Activated CD4-positive, alpha-beta memory T cell treated with anti-CD3 and anti-CD28 coated beads for 36 hours (primary cell): ENCODE data around the gene KIFC3. TPM values are rescaled to one million over a fixed set of nuclear protein-coding genes. Genes with fewer than 3 reads are reported as not detected.
"Not testable (repeated sequence)": the region's sequence is repeated elsewhere in the genome, so short reads cannot be mapped to it uniquely, and the experiment has no call there.

Source experiments
- CTCF ChIA-PET: fragments of 350-600 bp; sonication (Branson Sonifier 250); formaldehyde crosslinking; loops from one replicate; lab custom pipeline; 2021; ENCODE audit warnings: antibody characterized with exemption, inconsistent platforms; lab: Charles Lee
- POLR2A ChIA-PET: fragments of 350-600 bp; sonication (Branson Sonifier 250); formaldehyde crosslinking; loops from one replicate; lab custom pipeline; 2021; ENCODE audit warnings: antibody characterized with exemption; lab: Charles Lee
- DNase-seq: peaks from one replicate; pipeline ENCODE4 v3.0.0-alpha.2; 2020
- H3K27ac Mint-ChIP-seq: one replicate; pipeline ENCODE4 v1.8.0; 2021; ENCODE audit warnings: mixed read lengths
- H3K27me3 Mint-ChIP-seq: one replicate; pipeline ENCODE4 v1.8.0; 2021; ENCODE audit warnings: mixed read lengths
- H3K36me3 Mint-ChIP-seq: one replicate; pipeline ENCODE4 v1.8.0; 2021; ENCODE audit warnings: mixed read lengths
- H3K4me1 Mint-ChIP-seq: one replicate; pipeline ENCODE4 v1.8.0; 2021; ENCODE audit warnings: low read depth, mixed read lengths
- H3K4me3 Mint-ChIP-seq: one replicate; pipeline ENCODE4 v1.8.0; 2021; ENCODE audit warnings: mild to moderate bottlenecking, mixed read lengths
- H3K9me3 Mint-ChIP-seq: one replicate; pipeline ENCODE4 v1.8.0; 2021; ENCODE audit warnings: mixed read lengths
- intact Hi-C: fragments of 100-400 bp; cut with micrococcal nuclease; formaldehyde crosslinking; loops from one replicate; pipeline ENCODE4 v1.15.1; 2023
- total RNA-seq, 2 experiments: library from RNA; stranded (reverse); gene quantifications; one replicate each; pipeline ENCODE4 v1.2.3, GENCODE V29; 2021

The KIFC3 gene
- total RNA-seq, 2 experiments from 2014 or later: 0.83 to 1.3 TPM

DNA sequence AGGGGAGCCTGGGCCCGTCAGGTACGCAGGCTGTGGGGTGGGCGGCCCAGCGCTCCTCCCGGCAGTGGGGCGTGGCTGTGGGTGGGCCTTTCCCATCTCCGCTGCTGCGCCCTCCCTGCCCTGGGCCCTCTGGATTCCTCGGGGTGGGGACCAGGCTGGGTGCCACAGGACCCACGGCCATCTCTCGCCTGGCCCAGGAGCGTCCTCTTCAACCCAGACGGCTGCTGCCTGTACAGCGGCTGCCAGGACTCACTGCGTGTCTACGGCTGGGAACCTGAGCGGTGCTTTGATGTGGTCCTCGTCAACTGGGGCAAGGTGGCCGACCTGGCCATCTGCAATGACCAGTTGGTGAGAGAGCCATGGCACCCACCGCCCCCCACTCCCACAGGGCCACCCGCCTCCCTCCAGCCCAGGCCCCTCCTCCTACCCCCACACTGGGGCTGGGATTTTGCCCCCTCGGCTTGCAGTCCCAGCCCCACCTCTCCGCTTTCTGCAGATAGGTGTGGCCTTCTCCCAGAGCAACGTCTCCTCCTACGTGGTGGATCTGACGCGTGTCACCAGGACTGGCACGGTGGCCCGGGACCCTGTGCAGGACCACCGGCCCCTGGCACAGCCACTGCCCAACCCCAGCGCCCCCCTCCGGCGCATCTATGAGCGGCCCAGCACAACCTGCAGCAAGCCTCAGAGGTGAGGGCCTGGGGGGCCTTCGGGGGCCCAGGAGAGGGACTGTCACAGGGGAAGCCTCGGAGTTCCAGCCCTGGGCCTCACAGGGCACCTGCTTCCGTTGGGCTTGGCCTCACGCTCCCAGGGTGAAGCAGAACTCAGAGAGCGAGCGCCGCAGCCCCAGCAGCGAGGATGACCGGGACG lies 49.5 kb downstream of the KIFC3 start:
- Mint-ChIP-seq H3K27me3 (no peaks in the 10 kb centered on the region), H3K4me3 (no peak overlapping the region), H3K9me3 (no peaks in the 10 kb centered on the region), H3K4me1 (peaks cover 2% of the 10 kb centered on the region), H3K36me3 (peaks cover 6% of the 10 kb centered on the region), H3K27ac (no peak overlapping the region)
- CTCF ChIA-PET: no interaction called here
- DNase-seq: no peak
- intact Hi-C loops: loop anchor here (10.0 kb wide), 1 partner anchor 112 kb away; no protein-coding TSS in a partner anchor
- POLR2A ChIA-PET: no interaction called here

DNA sequence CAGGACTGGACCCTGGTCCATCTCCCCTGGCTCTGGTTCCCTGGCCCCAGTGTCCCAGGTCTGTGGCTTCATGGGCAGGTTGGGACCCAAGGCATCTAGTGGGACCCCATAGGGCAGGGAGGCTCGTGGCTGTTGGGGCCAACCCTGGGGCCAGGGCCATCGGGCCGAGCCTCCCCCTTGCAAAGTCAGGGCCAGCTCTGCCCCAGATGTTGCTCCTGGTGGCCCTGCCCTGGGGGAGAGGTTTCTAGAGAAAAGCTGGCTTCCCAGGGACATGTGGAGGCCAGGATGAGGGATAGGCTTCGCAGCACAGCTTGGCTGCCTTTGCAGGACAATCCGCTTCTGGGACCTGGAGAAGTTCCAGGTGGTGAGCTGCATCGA lies 50.1 kb downstream of the KIFC3 start:
- no peak for DNase-seq
- H3K4me1 Mint-ChIP-seq: peaks cover under 1% of the 10 kb centered on the region
- H3K9me3 Mint-ChIP-seq: no peaks in the 10 kb centered on the region
- no peak overlapping the region for H3K27ac Mint-ChIP-seq
- ChIA-PET POLR2A (no interaction called here), CTCF (no interaction called here)
- H3K4me3 Mint-ChIP-seq: no peak overlapping the region
- peaks cover 6% of the 10 kb centered on the region for H3K36me3 Mint-ChIP-seq
- no peaks in the 10 kb centered on the region for H3K27me3 Mint-ChIP-seq
- intact Hi-C loops: loop anchor here (10.0 kb wide), 1 partner anchor 113 kb away; no protein-coding TSS in a partner anchor

DNA sequence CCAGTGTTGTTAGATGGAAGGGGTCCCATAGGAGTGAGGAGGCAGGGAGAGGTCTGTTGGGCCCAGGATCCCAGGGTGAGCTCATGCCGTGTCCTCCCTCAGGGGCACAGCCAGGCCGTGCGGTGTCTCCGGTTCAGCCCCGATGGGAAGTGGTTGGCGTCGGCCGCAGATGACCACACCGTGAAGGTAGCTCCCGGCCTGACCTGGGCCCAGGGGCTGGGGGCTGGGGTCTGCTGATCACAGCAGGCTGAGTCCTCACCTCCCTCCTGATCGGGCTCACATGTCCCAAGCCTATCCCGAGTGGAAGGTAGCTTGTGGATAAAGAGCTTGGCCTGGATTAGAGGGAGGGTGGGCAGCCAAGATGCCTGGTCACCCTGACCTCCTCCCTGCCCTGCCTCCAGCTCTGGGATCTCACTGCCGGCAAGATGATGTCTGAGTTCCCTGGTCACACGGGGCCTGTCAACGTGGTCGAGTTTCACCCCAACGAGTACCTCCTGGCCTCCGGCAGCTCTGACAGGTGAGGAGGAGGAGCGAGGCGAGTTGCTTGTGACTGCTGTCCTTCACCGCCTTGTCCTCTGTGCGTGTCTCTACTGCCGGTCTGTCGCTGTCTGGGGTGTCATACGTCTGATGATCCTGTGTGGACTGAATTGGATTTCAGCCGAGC lies 50.6 kb downstream of the KIFC3 start:
- Mint-ChIP-seq H3K4me3 (no peak overlapping the region), H3K36me3 (peaks cover 6% of the 10 kb centered on the region), H3K27ac (no peak overlapping the region), H3K4me1 (no peaks in the 10 kb centered on the region), H3K9me3 (no peaks in the 10 kb centered on the region), H3K27me3 (no peaks in the 10 kb centered on the region)
- DNase-seq: no peak
- POLR2A ChIA-PET: no interaction called here
- intact Hi-C loops: loop anchor here (10.0 kb wide), 1 partner anchor 113 kb away; no protein-coding TSS in a partner anchor
- CTCF ChIA-PET: no interaction called here

DNA sequence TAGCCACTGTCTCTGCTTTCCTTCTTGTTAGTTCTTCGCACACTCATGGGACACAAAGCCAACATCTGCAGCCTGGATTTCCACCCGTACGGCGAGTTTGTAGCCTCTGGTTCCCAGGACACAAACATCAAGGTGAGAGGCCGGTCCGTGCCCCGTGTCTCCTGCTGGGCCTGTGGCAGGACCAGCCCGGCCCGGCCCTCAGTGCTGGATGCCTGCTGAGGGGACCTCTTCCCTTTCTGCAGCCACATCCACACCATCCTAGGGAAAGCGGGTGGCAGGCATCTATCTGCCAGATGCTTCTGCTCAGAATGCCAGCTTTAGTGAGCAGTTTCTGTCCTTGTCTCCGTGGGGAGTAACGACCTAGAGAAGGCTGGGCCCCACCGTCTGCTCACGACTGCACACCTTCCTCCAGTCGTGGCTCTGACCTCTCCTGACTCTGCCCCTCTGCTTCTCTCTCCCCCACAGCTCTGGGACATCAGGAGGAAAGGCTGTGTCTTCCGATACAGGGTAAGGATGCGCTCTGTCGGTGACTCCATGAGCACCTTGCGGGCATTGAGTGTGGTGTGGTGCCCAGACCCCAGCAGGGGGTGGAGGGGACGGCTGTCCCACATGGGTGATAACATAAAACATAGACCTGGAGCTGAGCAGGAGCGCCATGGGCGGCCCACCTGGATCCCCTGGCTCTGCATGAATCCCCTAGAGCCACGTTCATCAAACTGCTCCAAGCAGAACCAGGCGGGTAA lies 51.3 kb downstream of the KIFC3 start:
- ChIA-PET CTCF (no interaction called here), POLR2A (no interaction called here)
- intact Hi-C loops: loop anchor here (10.0 kb wide), 1 partner anchor 114 kb away; no protein-coding TSS in a partner anchor
- Mint-ChIP-seq H3K4me3 (no peak overlapping the region), H3K4me1 (no peaks in the 10 kb centered on the region), H3K36me3 (peaks cover 5% of the 10 kb centered on the region), H3K27me3 (no peaks in the 10 kb centered on the region), H3K27ac (no peak overlapping the region), H3K9me3 (no peaks in the 10 kb centered on the region)
- DNase-seq: no peak

DNA sequence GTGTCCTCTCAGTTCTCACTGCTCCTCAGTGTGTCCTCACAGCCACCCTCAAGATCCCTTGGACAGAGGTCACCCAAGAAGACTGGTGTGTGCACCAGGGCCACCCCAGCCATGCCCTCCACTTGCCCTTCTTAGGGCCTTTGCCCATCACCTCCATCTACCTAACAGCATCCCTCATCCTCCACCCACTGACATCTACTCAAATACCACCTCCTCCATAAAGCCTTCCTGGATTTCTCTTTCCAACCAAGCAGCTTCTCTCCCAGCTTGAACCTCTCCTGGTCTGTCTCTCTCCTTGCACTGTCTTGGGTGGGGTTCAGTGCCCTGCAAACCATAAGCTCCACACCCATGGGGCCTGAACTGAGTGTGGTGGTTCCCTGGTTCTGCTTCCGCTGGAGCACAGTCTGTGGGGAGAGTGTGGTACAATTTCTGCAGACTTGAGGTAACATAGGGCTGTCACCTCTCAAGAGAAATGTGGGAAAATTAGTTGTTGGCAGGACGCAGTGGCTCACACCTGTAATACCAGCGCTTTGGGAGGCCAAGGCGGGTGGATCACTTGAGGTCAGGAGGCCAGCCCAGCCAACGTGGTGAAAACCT lies 52.3 kb downstream of the KIFC3 start:
- Mint-ChIP-seq H3K36me3 (no peaks in the 10 kb centered on the region), H3K4me3 (no peak overlapping the region), H3K4me1 (no peaks in the 10 kb centered on the region), H3K9me3 (no peaks in the 10 kb centered on the region), H3K27me3 (no peaks in the 10 kb centered on the region), H3K27ac (no peak overlapping the region)
- intact Hi-C loops: loop anchor here (10.0 kb wide), 1 partner anchor 115 kb away; no protein-coding TSS in a partner anchor
- DNase-seq: no peak
- POLR2A ChIA-PET: no interaction called here
- CTCF ChIA-PET: no interaction called here

DNA sequence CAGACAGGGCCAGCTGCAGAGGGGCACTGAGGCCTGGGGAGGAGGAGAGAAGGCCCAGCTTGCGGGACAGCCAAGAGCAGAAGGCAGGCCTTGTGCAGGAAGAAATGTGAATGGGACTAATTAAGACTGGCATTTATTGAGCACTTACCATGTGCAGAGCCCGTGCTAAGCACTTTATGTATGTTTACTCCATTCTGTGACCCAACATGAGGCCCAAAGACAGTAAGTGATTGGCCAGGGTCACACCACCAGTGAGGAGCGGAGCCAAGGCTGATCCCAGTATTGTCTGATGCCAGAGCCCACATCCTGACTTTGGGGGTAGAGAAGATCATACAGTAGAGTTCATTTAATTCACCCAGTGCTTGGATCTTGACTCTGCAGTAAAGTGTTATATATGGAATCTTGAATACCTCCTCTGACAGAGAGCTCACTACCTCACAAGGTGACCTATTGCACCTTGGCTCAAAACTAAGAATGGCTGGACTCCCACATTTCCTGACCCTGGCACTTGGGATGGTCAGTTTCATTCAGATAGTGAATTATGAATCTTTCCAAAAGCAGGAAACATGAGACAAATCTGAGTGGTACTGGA lies 53.1 kb downstream of the KIFC3 start:
- POLR2A ChIA-PET: no interaction called here
- intact Hi-C loops: no loop called here
- H3K4me1 Mint-ChIP-seq: no peaks in the 10 kb centered on the region
- CTCF ChIA-PET: no interaction called here
- no peaks in the 10 kb centered on the region for H3K27me3 Mint-ChIP-seq
- DNase-seq: no peak
- no peaks in the 10 kb centered on the region for H3K9me3 Mint-ChIP-seq
- H3K4me3 Mint-ChIP-seq: no peak overlapping the region
- H3K36me3 Mint-ChIP-seq: no peaks in the 10 kb centered on the region
- H3K27ac Mint-ChIP-seq: no peak overlapping the region

DNA sequence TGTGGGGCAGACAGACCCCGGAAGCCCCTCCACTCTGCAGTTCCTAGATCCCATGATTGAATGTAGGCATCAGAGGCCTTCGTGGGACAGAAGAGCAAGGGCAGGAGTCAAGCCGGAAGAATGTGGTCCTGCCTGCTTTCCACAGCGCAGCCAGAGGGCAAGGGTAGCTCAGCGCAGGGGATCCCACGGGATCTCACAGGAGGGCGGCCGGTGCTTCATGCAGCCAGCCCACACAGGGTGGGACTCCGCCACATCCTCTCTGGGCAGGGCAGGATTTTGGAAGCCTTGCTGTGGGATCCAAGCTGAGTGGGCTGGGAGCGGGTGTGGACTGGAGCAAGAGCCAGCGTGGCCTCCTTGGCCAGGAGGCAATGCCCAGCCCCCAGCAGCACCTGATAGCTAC lies 53.7 kb downstream of the KIFC3 start:
- Mint-ChIP-seq H3K4me1 (no peaks in the 10 kb centered on the region), H3K36me3 (no peaks in the 10 kb centered on the region), H3K27ac (no peak overlapping the region), H3K9me3 (no peaks in the 10 kb centered on the region), H3K27me3 (no peaks in the 10 kb centered on the region), H3K4me3 (no peak overlapping the region)
- DNase-seq: no peak
- CTCF ChIA-PET: interaction anchor here (1.3 kb wide), 1 partner anchor 9 kb away, joined by 5 read pairs; no protein-coding TSS in a partner anchor
- intact Hi-C loops: no loop called here
- POLR2A ChIA-PET: no interaction called here

DNA sequence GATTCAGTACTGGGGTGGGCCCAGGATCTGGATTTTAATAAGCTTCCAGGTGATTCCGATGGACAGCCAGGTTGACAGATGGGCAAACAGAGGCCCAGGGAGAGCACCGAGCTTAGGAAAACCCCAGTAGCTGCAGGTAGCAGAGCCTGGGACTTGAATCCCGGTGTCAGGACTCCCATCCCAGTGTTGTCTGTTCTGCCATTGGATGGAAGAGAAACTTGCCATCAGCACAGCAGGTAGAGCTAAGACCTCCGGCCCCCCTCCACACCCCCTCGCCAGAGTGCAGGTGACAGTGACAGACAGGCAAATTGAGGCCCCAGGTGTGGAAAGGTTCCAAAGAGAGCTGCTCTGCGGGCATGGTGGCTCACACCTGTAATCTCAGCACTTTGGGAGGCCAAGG lies 54.3 kb downstream of the KIFC3 start:
- Mint-ChIP-seq H3K27me3 (no peaks in the 10 kb centered on the region), H3K4me1 (no peaks in the 10 kb centered on the region), H3K4me3 (no peak overlapping the region), H3K36me3 (no peaks in the 10 kb centered on the region), H3K27ac (no peak overlapping the region), H3K9me3 (no peaks in the 10 kb centered on the region)
- POLR2A ChIA-PET: no interaction called here
- no peak for DNase-seq
- CTCF ChIA-PET: interaction anchor here (1.3 kb wide), 1 partner anchor 9 kb away, joined by 5 read pairs; no protein-coding TSS in a partner anchor
- intact Hi-C loops: no loop called here

DNA sequence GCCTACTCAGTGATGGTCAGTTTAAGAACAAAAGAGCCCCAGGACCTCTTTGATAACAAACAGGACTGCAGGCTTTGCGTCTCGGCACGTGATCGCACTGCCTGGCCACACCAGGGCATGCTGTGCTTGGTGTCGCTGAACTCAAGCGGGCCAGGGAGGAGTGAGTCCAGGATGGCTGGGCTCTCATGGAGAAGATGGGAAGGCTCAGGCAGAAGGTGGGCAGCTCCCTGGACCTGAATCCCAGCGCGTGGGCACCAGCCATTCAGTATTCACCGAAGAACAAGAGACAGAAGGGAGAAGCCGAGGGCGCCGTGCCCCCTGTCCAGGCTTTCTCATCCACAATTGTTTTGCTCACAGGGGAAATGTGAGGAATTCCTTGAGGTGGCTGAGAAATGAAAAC lies 54.8 kb downstream of the KIFC3 start:
- POLR2A ChIA-PET: no interaction called here
- Mint-ChIP-seq H3K9me3 (no peaks in the 10 kb centered on the region), H3K27ac (no peak overlapping the region), H3K27me3 (no peaks in the 10 kb centered on the region), H3K4me1 (no peaks in the 10 kb centered on the region), H3K4me3 (no peak overlapping the region), H3K36me3 (no peaks in the 10 kb centered on the region)
- DNase-seq: no peak
- CTCF ChIA-PET: interaction anchor here (1.3 kb wide), 1 partner anchor 10 kb away, joined by 5 read pairs; no protein-coding TSS in a partner anchor
- intact Hi-C loops: no loop called here

DNA sequence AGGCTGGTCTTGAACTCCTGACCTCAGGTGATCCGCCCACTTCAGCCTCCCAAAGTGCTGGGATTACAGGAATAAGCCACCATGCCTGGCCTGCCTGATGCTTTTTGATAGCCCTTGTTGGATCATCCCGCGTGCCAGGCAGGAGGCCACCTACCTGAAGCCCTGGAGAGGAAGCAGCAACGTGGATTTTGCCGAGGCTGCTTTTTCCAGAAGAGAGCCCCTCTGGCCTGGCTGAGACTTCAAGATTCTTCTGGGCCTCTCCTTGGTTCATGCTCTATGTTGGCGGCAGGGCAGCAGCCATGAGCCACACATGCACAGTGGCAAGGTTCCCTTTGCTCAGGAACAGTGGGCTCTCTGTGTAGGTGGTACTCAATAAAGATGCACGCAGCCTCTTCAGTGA lies 55.2 kb downstream of the KIFC3 start:
- Mint-ChIP-seq H3K27me3 (no peaks in the 10 kb centered on the region), H3K4me3 (no peak overlapping the region), H3K36me3 (no peaks in the 10 kb centered on the region), H3K4me1 (no peaks in the 10 kb centered on the region), H3K9me3 (no peaks in the 10 kb centered on the region), H3K27ac (no peak overlapping the region)
- DNase-seq: no peak
- intact Hi-C loops: no loop called here
- POLR2A ChIA-PET: no interaction called here
- CTCF ChIA-PET: interaction anchor here (0.7 kb wide), 1 partner anchor 11 kb away, joined by 3 read pairs; no protein-coding TSS in a partner anchor

DNA sequence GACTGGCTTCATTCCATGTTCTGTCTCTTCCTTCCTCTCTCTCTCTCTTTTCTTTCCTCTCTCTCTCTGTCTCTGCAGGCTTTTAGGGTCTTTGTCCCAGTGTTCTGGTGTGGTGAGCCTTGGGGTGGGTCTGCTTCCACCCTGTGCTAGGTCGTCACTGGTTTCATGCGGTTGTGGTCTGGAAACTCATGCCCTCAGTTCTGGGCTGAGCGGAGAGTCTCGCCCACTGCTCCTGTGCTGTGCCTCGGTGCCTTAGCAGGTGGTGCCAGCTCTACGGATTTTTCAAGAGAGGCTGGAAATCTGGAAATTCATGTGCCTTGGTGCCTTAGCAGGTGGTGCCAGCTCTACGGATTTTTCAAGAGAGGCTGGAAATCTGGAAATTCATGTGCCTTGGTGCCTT lies 56.0 kb downstream of the KIFC3 start:
- intact Hi-C loops, H3K4me3 Mint-ChIP-seq, H3K4me1 Mint-ChIP-seq, H3K27me3 Mint-ChIP-seq, DNase-seq, H3K27ac Mint-ChIP-seq, H3K36me3 Mint-ChIP-seq, H3K9me3 Mint-ChIP-seq: not testable (repeated sequence)
- ChIA-PET POLR2A (interaction anchor here (1.1 kb wide), 1 partner anchor 300 kb away, joined by 4 read pairs; the partner anchor contains the start of genes CIAPIN1 and COQ9), CTCF (interaction anchor here (0.7 kb wide), 1 partner anchor 11 kb away, joined by 3 read pairs; no protein-coding TSS in a partner anchor)
